Peyer's patch (tissue), 4 donors: ENCODE results near the gene TIAM1.

Source experiments
- CTCF ChIP-seq, 6 experiments: fragments of 450-650 bp in 4 of 6; fragments of 200-600 bp in 2 of 6; sonication (generic) in 1 of 6; IDR thresholded peaks; one replicate each; pipeline ENCODE4 v1.5.1; 2017 to 2019; ENCODE audit warnings: antibody characterized with exemption in 6 of 6, mild to moderate bottlenecking in 3 of 6, moderate library complexity in 1 of 6
- POLR2A ChIP-seq, 2 donors: fragments of 450-650 bp; IDR thresholded peaks; one replicate each; pipeline ENCODE4 v1.5.1; 2017; ENCODE audit warnings: antibody characterized with exemption in 2 of 2, mild to moderate bottlenecking in 2 of 2, moderate library complexity in 2 of 2

DNA sequence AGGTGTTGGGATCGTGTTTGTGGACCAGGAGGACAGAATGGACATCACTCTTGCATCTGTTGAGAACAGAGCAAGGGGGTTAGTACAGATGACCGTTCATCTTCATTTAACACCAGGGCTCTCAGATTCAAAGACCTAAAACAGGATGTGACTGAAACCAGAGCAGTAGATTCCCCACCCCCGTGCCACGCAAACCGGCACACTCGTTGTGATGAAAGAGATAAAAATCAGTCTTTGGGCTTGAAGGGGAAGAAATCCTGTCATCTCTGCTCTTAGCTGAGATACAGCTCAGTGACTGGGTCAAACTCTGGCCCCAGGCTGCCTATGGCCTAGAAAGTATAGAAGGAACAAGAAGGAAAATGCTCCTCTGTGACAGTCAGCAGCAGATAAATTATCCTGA lies 159.6 kb downstream of the TIAM1 start:
- TF ChIP-seq POLR2A (IDR thresholded peaks at IDR 0.05) (no peak), CTCF (IDR thresholded peaks at IDR 0.05) (no peak)
